ENCODE data around the gene IKZF1. TPM values are rescaled to one million over a fixed set of nuclear protein-coding genes. Genes with fewer than 3 reads are reported as not detected.

The IKZF1 gene
- total RNA-seq, 4 donors from 2014 or later, result 25.3 to 108 (median 31.7) TPM

- Histone ChIP-seq H3K4me3 (peak overlapping the region; percentile 15 to 75 (median 24)), H3K36me3 (no peaks in the 10 kb centered on the region), H3K27ac (peak overlapping the region; percentile 84 to 95 (median 87)), H3K4me1 (peaks cover 0 to 9% (median 2%) of the 10 kb centered on the region in 4 donors), H3K27me3 (no peaks in the 10 kb centered on the region), H3K9me3 (no peaks in the 10 kb centered on the region)
- DNase-seq, result no peak
- TF ChIP-seq POLR2A (IDR thresholded peaks at IDR 0.05) (no peak), CTCF (IDR thresholded peaks at IDR 0.05) (no peak)
Observed at GRCh38 chr7:50310361-50310760, 5.8 kb downstream of the IKZF1 start.

DNA sequence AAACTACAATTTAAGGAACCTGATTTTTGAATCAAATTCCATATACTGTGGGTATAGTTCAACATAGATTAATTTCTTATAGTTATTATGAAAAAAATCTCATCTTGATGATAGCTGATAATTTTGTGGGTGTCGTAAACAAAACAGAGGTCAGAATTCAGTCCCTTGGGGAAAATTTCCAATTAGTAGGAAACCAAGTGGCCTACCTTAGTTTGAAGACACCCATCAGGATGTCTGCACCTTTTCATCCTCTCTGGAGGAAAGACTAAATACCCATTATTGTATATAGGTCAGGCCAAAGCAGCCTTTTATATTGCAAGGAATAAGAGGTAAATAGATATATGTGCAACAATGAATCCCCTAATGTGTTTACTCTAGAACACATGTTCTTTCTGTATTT is 6.4 kb downstream of the IKZF1 start:
- H3K27ac ChIP-seq, result peak overlapping the region; percentile 84 to 95 (median 87)
- TF ChIP-seq POLR2A (IDR thresholded peaks at IDR 0.05) (no peak), CTCF (IDR thresholded peaks at IDR 0.05) (no peak)

DNA sequence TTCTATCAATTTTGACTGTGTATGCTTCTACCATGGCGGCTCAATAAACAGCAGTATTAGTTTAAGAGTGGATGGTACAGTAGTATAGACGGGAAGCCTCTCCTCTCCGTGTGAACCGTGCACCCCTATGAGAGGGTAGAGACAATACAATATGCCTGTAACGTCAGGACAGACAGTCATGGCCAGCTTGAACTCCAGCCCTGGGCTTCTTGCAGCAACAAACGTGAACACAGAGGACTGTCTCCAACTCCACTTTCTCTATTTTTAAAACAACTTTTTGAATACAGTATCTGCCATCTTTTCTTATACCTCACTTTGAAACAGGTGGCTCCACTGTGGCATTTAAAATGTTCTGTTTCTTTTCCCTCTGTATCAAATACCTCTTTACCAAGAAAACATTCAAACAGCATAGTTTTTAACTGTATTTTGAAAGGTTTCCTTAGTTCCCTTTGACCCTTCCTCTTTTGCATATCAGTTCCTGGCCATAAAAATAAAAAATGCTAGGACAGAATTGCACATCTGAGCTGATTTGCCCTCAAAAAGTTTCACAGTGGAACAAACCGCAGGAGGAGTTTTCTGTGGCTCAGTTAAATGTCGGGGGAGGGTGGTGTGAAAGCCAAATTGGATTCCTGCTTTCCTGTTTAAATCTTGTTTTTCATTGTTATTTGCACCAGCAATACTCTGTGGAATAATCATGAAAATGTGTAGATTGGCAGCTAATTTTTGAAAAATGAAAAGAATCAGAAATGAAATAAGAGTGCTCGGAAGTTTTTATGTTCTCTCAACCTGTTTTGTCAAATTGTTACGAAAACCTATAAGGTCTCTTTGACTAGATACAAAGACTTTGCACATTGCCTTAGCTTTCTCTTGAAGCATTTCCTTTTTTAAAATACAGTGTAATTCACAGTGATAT is 8.0 kb downstream of the IKZF1 start:
- H3K36me3 ChIP-seq, result no peaks in the 10 kb centered on the region
- H3K9me3 ChIP-seq, result no peaks in the 10 kb centered on the region
- H3K4me1 ChIP-seq, result peaks cover 0 to 17% (median 2%) of the 10 kb centered on the region in 4 donors
- DNase-seq, result no peak
- H3K27ac ChIP-seq, result peak overlapping the region; percentile 58 to 95 (median 84)
- no peaks in the 10 kb centered on the region for H3K27me3 ChIP-seq
- H3K4me3 ChIP-seq, result peak overlapping the region in 2 of 4 donors; percentile 4 to 26
- TF ChIP-seq POLR2A (IDR thresholded peaks at IDR 0.05) (no peak), CTCF (IDR thresholded peaks at IDR 0.05) (no peak)

More for the DNA sequence above, 6.4 kb downstream of the IKZF1 start:
- H3K9me3 ChIP-seq, result no peaks in the 10 kb centered on the region
- H3K4me1 ChIP-seq, result peaks cover 0 to 11% (median 2%) of the 10 kb centered on the region in 4 donors
- peak overlapping the region in 3 of 4 donors; percentile 15 to 75 (median 18) for H3K4me3 ChIP-seq
- no peaks in the 10 kb centered on the region for H3K27me3 ChIP-seq
- no peak for DNase-seq
- H3K36me3 ChIP-seq, result no peaks in the 10 kb centered on the region

- H3K36me3 ChIP-seq, result no peaks in the 10 kb centered on the region
- H3K9me3 ChIP-seq, result no peaks in the 10 kb centered on the region
- H3K4me1 ChIP-seq, result peaks cover 0 to 21% (median 3%) of the 10 kb centered on the region in 4 donors
- H3K27ac ChIP-seq, result peak overlapping the region; percentile 83 to 95 (median 84)
- TF ChIP-seq CTCF (IDR thresholded peaks at IDR 0.05), result no peak
- no peak for TF ChIP-seq POLR2A (IDR thresholded peaks at IDR 0.05)
- H3K27me3 ChIP-seq, result no peaks in the 10 kb centered on the region
- no peak for DNase-seq
- H3K4me3 ChIP-seq, result peak overlapping the region in 3 of 4 donors; percentile 19 to 29 (median 26)
Observed at GRCh38 chr7:50314836-50315592, 10.5 kb downstream of the IKZF1 start.

DNA sequence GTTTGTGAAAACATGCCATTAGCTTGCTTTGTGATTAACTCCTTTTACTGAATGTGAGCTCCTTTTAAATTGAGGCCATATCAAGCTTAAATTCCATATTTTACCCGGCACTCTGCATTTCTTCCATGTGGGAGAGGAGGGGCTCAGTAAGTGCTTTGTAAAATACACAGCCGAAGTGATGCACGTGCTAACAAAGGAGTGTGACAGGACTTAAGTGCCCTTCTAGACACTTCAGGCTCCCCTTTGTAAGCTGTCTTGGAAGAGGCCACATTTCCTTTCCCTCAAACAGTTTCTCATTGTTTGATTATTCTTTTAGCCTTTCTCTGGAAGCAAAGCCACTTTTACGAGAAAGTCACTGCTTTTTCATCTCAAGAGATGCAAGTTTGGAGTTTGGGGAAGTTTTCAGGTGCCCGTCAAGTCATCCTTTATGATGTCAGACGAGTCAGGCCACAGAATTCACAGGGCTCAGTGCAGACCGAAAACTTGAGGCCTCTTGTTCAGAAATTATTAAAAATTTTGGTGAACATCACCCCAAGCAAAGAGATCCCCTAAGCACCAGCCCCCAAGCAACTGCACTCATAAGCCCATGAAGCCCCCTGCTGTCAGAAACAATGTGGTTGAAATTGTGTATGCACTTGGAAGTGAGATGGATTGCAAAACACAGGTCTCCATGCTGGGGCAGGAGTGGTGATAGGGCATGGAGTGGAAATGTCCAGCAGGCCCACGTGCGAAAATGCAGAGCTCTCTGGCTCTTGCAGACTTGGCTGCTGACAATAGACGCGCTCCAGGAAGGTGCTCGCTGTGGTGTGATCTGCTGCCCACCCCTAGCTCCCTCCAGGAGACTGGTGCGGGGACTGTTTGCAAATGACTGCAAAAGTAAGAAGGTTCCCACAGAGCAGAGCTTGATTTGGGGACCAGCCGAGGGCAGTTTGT is 11.5 kb downstream of the IKZF1 start:
- peak overlapping the region; percentile 83 to 95 (median 84) for H3K27ac ChIP-seq
- DNase-seq, result no peak

More for the DNA sequence above, 11.5 kb downstream of the IKZF1 start:
- H3K36me3 ChIP-seq, result no peaks in the 10 kb centered on the region
- H3K4me1 ChIP-seq, result peaks cover 0 to 21% (median 3%) of the 10 kb centered on the region in 4 donors
- H3K27me3 ChIP-seq, result no peaks in the 10 kb centered on the region
- H3K9me3 ChIP-seq, result no peaks in the 10 kb centered on the region
- no peak for TF ChIP-seq CTCF (IDR thresholded peaks at IDR 0.05)
- no peak for TF ChIP-seq POLR2A (IDR thresholded peaks at IDR 0.05)
- peak overlapping the region in 2 of 4 donors; percentile 6 to 20 for H3K4me3 ChIP-seq
